Measurements from ENCODE around the gene TTC17.

DNA sequence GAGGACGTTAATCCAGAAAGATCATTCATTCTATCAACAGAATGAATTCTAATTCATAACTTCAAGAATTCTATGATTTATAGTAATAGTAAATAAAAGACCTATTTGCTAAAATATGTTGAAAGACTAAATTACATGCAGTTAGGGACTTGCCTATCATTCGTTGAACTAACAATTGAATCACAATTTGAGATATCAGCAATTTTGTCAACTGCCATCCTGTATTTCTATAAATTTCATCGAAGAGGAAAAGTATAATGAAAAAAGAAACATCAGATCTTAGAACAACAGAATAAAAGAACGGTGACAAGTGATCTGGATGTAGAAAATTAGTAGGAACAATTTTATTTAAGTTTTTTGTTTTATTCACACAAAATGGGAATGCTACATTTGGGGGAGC, 4.4 kb upstream of the TTC17 start:
- TF ChIP-seq KDM1A (IDR thresholded peaks at IDR 0.05; ENCODE audit: borderline replicate concordance, low read length) (no peak), JUN (IDR thresholded peaks at IDR 0.05; ENCODE audit: low read depth, low read length) (no peak), POLR2AphosphoS5 (IDR thresholded peaks at IDR 0.05; ENCODE audit: low read depth, low read length) (no peak), POLR2A (IDR thresholded peaks at IDR 0.05; ENCODE audit: control extremely low read depth in 1 of 2, low read depth in 2 of 2, low read length in 2 of 2) (no peak), RAD21 (IDR thresholded peaks at IDR 0.05 in 1 of 2, conservative IDR thresholded peaks at IDR 0.05 in 1 of 2; ENCODE audit: low read depth in 2 of 2, low read length in 2 of 2) (no peak)
- TF ChIP-seq, protein P1, sequence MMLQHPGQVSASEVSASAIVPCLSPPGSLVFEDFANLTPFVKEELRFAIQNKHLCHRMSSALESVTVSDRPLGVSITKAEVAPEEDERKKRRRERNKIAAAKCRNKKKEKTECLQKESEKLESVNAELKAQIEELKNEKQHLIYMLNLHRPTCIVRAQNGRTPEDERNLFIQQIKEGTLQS (IDR thresholded peaks at IDR 0.05; ENCODE audit: insufficient read depth, low read depth, low read length): no peak
- TF ChIP-seq, protein P2, sequence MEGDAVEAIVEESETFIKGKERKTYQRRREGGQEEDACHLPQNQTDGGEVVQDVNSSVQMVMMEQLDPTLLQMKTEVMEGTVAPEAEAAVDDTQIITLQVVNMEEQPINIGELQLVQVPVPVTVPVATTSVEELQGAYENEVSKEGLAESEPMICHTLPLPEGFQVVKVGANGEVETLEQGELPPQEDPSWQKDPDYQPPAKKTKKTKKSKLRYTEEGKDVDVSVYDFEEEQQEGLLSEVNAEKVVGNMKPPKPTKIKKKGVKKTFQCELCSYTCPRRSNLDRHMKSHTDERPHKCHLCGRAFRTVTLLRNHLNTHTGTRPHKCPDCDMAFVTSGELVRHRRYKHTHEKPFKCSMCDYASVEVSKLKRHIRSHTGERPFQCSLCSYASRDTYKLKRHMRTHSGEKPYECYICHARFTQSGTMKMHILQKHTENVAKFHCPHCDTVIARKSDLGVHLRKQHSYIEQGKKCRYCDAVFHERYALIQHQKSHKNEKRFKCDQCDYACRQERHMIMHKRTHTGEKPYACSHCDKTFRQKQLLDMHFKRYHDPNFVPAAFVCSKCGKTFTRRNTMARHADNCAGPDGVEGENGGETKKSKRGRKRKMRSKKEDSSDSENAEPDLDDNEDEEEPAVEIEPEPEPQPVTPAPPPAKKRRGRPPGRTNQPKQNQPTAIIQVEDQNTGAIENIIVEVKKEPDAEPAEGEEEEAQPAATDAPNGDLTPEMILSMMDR (IDR thresholded peaks at IDR 0.05; ENCODE audit: control extremely low read depth in 1 of 3, insufficient read depth in 1 of 3, low read depth in 1 of 3, low read length in 3 of 3): no peak
- TF ChIP-seq, protein P3, sequence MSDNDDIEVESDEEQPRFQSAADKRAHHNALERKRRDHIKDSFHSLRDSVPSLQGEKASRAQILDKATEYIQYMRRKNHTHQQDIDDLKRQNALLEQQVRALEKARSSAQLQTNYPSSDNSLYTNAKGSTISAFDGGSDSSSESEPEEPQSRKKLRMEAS (IDR thresholded peaks at IDR 0.05): no peak

Measured in H1 (cell line).